DMS114 treated with DMSO at 0.1 percent for 48 hours (cell line): ENCODE data around the gene RALGPS1.

Experiments used
- DNase-seq: peaks from one replicate; lab custom pipeline; 2025; ENCODE audit not compliant: unreplicated experiment; lab: John Stamatoyannopoulos, UW

The RALGPS1 gene

GRCh38 chr9:127215268-127216209 lies 301.0 kb downstream of the RALGPS1 start:
- no peak for DNase-seq

- DNase-seq: no peak
These were observed 301.8 kb downstream of the RALGPS1 start for GRCh38 chr9:127216210-127216887.

GRCh38 chr9:127216888-127217217 lies 302.3 kb downstream of the RALGPS1 start:
- no peak for DNase-seq

GRCh38 chr9:127218818-127219217 lies 304.2 kb downstream of the RALGPS1 start:
- no peak for DNase-seq

- no peak for DNase-seq
These were observed 304.9 kb downstream of the RALGPS1 start for GRCh38 chr9:127219520-127219919.

- no peak for DNase-seq
These were observed 307.1 kb downstream of the RALGPS1 start for GRCh38 chr9:127221695-127222094.

GRCh38 chr9:127222388-127223095 lies 308.0 kb downstream of the RALGPS1 start:
- no peak for DNase-seq

- no peak for DNase-seq
These were observed 308.7 kb downstream of the RALGPS1 start for GRCh38 chr9:127223266-127223665.

GRCh38 chr9:127223810-127224177 lies 309.2 kb downstream of the RALGPS1 start:
- DNase-seq: no peak

- peak; percentile 68 for DNase-seq
These were observed 309.7 kb downstream of the RALGPS1 start for GRCh38 chr9:127224178-127224882.

GRCh38 chr9:127224883-127225739 lies 310.5 kb downstream of the RALGPS1 start:
- peak; percentile 54 for DNase-seq

GRCh38 chr9:127225801-127226625 lies 311.4 kb downstream of the RALGPS1 start:
- no peak for DNase-seq

GRCh38 chr9:127229691-127230417 lies 315.3 kb downstream of the RALGPS1 start:
- no peak for DNase-seq

- no peak for DNase-seq
These were observed 317.1 kb downstream of the RALGPS1 start for GRCh38 chr9:127231666-127232065.

GRCh38 chr9:127232833-127233549 lies 318.4 kb downstream of the RALGPS1 start:
- no peak for DNase-seq

- no peak for DNase-seq
These were observed 319.0 kb downstream of the RALGPS1 start for GRCh38 chr9:127233550-127233949.

GRCh38 chr9:127233989-127234388 lies 319.4 kb downstream of the RALGPS1 start:
- DNase-seq: no peak

- DNase-seq: no peak
These were observed 323.2 kb downstream of the RALGPS1 start for GRCh38 chr9:127237801-127238200.
